ENCODE data around the gene DYNC2H1. TPM values are rescaled to one million over a fixed set of nuclear protein-coding genes. Genes with fewer than 3 reads are reported as not detected.

The DYNC2H1 gene
- total RNA-seq, 1 experiment from 2014 or later: 47.8 TPM

DNA sequence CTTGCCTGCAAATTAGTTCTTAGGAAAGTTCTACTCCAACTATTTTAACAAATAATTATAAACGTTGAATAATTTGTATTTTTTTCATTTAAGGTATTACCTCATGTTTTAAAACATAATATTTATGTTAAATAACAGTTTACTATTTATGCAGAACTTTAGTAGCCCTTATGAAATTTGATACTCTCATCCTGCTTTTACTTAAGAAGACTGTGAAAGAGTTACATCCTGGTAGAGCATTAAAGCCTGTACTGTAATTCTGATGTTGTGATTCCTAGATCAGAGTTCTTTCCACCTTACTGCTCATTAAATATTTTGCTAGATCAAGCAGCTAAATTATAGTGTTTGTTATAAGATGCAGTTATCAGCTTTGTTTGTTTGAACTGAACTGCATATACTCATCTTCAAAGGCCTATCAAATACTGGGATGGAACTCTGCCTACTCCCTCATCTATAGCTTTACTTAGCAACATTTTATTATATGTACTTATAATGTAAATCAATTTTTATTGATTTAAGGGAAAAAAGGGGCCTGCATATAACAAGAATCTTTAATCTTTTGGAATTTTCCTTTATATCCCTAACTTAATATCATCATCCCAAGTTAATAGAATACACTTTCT is 304.2 kb downstream of the DYNC2H1 start:
- in situ Hi-C loops (cut with HindIII; ENCODE audit: low sequenced_read_pairs): no loop called here
- no peak for DNase-seq (ENCODE audit: low spot score)

DNA sequence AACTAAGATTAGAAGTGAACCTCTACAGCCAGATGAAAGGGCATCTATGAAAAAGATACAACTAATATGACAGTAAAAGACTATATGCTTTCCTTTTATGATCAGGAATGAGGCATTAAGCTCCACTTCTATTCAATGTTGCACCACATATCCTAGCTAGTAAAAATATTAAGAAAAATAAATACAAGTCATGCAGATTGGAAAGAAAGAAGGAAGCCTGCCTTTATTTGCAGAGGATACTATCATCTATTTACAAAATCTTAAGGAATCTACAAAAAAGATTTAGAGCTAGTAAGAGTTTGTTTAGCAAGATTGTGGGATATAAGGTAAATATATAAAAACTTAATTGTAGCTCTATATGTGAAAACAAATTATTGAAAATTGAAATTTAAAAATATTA is 308.8 kb downstream of the DYNC2H1 start:
- no peak for DNase-seq (ENCODE audit: low spot score)
- in situ Hi-C loops (cut with HindIII; ENCODE audit: low sequenced_read_pairs): no loop called here

DNA sequence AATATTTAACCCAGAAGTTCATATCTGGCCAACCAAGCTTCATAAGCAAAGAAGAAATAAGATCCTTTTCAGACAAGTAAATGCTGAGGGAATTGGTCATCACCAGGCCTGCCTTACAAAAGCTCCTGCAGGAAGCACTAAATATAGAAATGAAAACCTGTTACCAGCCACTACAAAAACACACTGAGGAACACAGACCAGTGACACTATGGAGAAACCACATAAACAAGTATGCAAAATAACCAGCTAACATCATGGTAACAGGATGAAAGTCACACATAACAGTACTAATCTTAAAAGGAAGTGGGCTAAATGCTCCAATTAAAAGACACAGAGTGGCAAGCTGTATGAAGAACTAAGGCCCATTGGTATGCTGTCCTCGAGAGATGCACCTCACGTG is 311.4 kb downstream of the DYNC2H1 start:
- in situ Hi-C loops (cut with HindIII; ENCODE audit: low sequenced_read_pairs): no loop called here

DNA sequence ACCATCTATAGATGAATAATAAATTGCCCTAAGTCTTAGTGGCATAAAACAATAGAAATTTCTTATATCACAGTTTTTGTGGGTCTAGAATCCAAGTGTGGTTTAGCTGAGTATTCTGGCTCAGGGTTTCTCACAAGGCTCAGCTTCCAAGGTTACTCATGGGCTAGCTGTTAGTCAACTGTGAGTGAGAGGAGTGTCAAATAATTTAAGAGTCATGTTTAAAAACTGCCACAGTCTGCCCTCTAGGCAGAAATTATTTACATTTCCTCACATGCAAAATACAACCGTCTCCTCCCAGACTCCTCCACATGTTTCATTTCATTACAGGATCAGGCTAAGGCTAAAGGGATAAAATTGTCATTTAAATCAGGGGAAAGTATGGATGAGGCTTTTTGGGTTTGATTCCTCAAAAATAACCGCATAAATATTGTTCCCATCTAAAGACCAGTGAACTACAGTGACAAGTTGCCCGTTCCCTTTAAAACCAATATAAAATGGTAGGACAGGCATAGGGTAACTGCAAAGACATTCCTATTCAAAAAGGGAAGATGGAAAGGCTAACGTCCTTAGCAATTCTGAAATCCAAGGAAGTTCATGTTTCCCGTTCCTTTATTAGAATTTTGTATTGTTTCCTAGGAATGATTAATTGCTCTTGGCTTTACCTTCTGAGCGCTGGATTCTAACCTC is 324.3 kb downstream of the DYNC2H1 start:
- in situ Hi-C loops (cut with HindIII; ENCODE audit: low sequenced_read_pairs): no loop called here
- no peak for DNase-seq (ENCODE audit: low spot score)

More for the DNA sequence above, 311.4 kb downstream of the DYNC2H1 start:
- DNase-seq (ENCODE audit: low spot score): no peak

DNA sequence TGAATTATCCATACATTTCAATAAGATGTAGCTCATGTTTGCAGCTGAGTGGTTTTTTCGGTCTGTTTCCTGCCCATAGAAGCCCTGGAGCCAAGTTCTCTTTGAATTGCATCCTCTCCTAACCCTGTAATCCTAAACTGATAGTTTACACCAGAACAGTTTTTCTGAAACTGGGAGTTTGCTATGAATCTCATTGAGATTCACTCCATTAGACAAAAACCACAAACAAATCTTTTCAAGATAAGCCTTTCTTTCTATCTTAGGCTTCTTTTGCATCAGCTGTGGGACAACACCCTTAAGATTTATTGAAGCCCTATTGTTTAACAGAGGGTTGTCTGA is 324.8 kb downstream of the DYNC2H1 start:
- in situ Hi-C loops (cut with HindIII; ENCODE audit: low sequenced_read_pairs): no loop called here
- DNase-seq (ENCODE audit: low spot score): no peak

DNA sequence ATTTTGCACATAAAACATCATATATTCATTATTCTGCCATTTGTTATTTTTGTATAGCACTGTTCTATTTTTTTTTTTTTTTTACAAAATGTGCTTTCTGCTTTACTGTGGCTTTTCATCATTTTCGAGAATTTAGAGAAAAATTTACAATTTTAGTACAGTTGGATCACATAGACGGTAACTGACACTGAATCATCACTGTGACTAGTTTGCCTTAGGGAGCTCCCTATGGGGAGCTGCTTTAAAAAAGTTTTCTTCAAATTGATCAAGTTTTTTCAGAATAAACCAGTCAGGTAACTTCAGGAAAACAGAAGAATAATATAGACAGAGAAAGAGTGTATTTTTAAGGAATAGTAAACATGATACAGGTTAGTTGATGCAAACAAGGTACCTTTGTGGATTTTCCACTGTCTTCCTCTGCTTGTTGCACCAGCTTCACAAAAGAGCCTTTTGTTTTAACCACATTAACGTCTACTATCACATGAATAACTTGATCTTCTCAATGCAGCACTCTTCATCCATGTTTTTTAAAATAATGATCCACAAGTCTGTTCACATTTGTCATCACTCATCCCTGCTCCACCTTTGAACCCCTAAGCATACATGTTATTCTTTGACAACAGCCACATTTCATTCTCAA is 327.0 kb downstream of the DYNC2H1 start:
- DNase-seq (ENCODE audit: low spot score): no peak
- in situ Hi-C loops (cut with HindIII; ENCODE audit: low sequenced_read_pairs): no loop called here

DNA sequence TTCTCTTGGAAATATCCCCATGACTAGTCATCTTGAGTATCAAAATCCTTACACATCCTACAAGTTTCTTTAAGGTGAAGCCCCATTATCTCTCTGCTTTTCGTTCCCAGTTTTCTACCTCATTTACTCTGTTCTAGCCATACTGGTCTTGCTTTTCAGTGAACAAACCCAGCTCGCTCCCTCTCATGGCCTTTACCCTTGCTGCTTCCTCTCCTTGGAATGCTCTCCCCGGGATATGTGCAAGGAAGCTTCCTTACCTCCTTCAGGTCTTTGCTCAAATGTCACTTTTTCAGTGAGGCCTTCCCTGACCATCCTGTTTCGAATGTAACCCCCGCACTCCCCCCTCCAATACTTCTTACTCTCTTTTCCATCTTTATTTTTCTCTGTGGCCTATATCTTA is 331.8 kb downstream of the DYNC2H1 start:
- in situ Hi-C loops (cut with HindIII; ENCODE audit: low sequenced_read_pairs): no loop called here
- no peak for DNase-seq (ENCODE audit: low spot score)

DNA sequence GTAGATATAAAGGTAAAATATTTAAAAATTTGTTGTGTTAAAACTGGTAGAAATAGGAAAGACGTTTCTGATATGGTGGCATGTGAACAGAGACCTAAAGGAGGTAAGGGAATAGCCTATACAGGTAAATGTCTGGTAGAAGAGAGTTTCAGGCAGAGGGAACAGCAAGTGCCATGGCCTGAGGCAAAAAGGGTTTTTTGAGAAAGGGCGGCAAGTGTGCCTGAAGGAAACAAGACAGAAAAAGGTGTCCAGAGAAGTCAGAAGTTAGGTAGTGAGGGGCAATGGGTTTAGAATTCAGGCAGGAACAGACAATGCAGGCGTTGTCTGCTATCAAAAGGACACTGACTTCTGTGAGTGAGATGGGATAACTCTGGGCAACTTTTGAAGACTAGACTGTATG is 339.7 kb downstream of the DYNC2H1 start:
- in situ Hi-C loops (cut with HindIII; ENCODE audit: low sequenced_read_pairs): no loop called here
- DNase-seq (ENCODE audit: low spot score): no peak

DNA sequence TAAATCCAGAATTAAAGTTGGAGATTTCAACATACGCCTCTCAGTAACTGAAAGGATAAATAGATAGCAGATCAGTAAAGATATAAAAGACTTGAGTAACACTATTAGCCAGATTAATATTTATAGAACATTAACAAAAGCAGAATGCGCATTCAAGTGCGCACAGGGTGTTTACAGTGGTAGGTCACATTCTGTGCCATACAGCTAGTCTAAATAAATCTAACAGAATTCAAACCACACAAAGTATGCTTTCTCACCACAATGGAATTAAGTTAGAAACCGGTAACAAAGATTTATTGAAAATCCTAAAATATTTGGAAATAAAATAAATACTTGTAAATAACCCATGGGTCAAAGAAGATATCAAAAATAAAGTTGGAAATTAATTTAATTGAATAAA is 341.0 kb downstream of the DYNC2H1 start:
- in situ Hi-C loops (cut with HindIII; ENCODE audit: low sequenced_read_pairs): no loop called here

DNA sequence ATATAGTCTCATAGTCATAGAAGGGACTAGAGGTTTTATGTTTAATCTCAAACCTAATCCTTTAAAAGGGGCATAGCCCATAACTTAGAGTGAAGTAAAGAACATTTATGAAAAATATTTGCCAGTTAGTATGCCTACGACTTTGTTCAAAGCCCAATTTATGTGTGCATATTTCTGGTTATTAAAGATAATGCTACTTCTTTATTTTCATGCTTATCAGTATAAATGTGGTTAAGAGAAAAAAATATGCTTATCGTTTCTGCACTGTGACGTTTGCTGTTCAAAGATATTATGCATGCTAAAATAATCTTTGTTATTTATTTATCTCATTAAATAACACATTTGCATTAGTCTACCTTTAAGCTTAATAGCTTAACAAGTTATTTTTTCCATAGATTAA is 343.9 kb downstream of the DYNC2H1 start:
- no peak for DNase-seq (ENCODE audit: low spot score)
- in situ Hi-C loops (cut with HindIII; ENCODE audit: low sequenced_read_pairs): no loop called here

More for the DNA sequence above, 341.0 kb downstream of the DYNC2H1 start:
- no peak for DNase-seq (ENCODE audit: low spot score)

DNA sequence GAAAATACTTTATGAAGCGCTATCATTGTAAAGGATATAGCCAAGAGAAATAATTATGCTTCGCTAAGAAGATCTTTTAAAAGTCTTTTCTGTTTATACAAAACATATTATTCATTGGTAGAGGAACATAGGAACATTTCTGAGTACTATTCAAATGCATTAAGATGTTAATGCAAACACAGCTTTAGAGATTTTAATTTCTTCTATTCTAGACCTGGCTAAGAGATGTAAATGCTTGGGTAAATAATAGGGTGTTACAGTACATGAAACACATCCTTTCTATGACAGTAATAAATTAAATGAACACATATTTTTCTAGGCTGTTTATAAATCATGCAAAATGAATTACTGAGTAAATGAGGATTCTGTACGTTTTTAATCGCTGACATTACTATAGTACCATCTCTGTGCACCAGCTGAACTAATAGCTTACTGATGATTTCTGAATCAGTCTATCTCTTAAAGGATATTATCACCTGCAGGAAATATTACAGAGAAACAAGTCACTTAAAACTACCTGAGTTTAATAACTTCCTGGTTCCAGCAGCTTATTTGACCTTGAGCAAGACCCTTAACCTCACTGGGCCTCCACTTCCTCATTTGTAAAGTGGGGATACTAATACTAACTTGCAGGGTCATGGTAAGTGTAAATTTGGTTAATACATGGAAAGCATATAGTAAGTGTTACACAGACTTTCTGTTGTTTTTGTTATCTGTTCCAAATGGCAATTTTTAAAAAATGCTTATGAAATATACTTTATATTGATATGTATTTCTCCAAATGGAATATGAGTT is 344.9 kb downstream of the DYNC2H1 start:
- DNase-seq (ENCODE audit: low spot score): no peak
- in situ Hi-C loops (cut with HindIII; ENCODE audit: low sequenced_read_pairs): no loop called here

DNA sequence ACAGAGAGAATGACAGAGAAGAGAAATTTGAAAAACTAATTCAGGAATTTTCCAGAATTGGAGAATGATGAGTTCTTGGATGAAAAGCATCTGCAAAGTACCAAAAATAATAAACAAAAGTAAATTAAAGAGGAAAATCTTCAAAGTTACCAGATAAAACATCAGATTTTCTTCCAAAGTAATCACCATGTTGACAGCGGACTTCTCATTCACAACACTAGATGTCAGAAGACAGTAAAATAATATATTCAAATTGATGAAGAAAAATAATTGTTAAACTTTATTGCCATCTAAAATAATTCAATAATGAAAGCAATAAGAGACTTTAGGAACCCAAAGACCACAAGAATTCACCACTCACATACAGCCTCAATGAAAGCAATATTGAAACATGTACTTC is 355.2 kb downstream of the DYNC2H1 start:
- in situ Hi-C loops (cut with HindIII; ENCODE audit: low sequenced_read_pairs): no loop called here
- DNase-seq (ENCODE audit: low spot score): no peak

DNA sequence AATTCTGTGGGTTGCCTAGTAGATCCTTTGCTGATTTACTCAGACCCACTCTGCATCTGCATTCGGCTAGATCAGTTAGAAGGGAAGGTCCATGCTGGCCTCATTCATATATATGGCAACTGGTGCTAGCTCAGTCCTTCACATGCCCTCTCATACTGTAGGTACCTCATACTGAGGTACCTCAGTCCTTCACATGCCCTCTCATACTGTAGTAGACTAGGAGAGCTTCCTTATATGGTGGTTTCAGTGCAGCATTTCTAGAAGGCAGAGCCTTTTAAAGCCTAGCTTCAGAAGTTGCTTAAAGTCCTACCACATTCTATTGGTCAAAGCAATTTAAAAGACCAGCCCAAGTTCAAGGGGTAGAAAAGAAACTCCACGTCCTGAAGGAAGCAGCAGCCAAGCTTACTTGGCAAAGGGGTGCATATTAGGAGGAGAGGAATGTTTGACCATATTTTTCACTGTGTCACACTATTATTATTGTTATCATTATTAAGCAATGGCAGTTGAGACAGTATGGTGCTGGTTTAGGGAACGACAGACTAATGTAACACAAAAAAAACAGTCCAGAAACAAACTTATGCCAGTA is 356.4 kb downstream of the DYNC2H1 start:
- in situ Hi-C loops (cut with HindIII; ENCODE audit: low sequenced_read_pairs): no loop called here
- no peak for DNase-seq (ENCODE audit: low spot score)

DNA sequence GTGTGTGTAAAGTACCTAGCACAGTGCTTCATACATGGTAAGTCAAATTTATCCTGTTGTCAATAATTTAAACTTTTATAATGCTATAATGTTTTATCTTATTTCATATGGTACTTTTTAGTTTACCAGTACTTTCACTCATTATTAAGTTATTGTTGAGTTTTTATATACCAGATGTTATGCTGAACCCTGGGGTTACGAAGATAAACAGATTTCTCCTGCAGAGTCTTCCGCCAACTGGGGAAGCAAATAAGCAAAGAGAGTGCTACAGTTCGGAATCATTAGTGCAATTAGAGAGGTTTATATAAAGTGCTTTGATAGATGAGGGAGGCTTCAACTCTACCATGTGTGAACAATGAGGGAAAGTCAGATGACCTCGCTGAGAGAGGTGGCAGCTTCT is 362.3 kb downstream of the DYNC2H1 start:
- in situ Hi-C loops (cut with HindIII; ENCODE audit: low sequenced_read_pairs): no loop called here
- no peak for DNase-seq (ENCODE audit: low spot score)

DNA sequence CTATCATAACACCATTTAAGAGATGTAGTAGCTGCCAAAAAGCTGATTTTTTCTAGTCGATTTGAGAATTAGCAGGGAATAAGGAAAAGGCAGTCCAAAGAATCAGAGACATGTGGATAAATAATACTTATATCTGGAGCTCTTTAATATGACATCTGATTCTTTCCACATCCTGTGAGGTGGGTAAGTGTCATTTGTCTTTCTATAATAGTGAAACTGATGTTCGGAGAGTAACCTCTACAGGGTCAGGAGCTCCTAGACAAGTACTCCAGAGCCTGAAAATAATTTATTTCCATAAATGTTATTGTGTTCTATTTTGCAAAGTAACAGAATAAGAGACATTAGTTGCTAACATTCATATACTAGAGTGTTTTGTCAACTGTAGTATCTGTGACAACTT is 367.6 kb downstream of the DYNC2H1 start:
- in situ Hi-C loops (cut with HindIII; ENCODE audit: low sequenced_read_pairs): no loop called here
- DNase-seq (ENCODE audit: low spot score): no peak

DNA sequence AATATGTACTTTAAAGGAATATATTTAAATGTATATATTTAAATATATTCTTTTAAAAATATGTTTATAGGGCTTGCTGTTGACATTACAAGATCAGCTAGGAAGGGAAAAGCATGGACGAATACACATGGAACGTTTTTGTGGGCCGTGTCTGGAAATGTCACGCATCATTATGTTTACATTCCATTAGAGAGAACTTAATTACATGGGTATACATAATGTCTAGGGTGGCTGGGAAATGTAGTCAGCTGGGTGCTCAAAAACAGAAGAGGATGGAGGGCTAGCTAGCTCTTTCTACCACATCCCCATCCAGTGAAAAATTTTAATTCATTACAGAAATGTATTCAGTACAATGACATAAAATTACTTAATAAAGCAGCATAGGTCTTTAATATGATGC is 371.2 kb downstream of the DYNC2H1 start:
- in situ Hi-C loops (cut with HindIII; ENCODE audit: low sequenced_read_pairs): no loop called here
- DNase-seq (ENCODE audit: low spot score): no peak

DNA sequence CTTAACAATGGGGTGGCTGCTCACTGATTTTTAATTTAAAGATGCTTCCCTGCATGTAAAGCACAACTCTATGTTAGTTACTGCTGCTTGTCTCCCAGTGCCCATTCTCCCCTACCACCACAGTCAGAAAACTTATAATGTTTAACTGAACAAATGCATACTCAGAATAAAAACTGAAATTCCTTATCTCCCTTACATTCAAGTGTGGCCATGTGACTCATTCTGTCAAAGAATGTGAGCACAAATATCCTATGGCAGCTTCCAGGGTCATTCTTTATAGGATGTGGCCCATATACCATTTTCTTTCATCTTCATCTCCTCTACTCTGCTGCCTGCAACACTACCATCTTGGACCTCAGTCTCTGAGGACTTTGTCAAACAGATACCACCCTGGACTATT is 374.8 kb downstream of the DYNC2H1 start:
- in situ Hi-C loops (cut with HindIII; ENCODE audit: low sequenced_read_pairs): no loop called here
- no peak for DNase-seq (ENCODE audit: low spot score)

DNA sequence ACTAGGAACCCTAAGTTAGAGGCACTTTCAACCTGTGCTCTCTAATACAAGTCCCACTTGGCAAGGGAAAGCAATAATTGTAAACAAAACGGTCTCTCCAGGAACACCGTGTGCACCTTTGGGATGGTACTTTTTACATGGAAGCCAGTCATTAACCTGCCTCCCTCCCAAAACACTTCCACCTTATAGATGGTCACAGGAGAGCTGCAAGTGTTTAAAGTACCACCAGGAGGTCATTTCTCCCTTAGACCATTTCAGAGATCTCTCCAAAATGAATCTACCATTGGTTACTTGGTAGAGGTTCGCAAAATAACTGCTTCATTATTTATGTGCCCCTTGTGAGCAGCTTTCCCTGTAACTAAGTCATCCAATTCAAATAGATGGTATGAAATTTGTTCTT is 375.3 kb downstream of the DYNC2H1 start:
- no peak for DNase-seq (ENCODE audit: low spot score)
- in situ Hi-C loops (cut with HindIII; ENCODE audit: low sequenced_read_pairs): no loop called here

DNA sequence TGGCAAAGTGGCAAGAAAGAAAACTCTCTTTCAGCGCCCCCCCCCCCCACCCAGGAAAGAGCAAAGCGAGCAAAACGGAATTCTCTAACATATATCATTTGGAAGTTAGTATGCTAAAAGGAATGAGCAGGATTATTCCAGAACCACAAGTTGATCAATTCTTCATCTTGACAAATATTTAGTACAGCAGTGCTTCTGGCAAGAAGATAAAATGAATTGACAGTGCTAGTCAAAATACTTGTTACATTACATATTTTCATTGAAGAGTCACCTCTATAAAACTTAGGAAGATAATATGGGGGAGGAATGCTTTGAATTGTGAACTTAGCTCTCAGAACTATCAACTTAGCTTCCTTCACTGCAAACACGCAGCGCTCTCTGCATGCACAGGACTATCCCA is 377.4 kb downstream of the DYNC2H1 start:
- in situ Hi-C loops (cut with HindIII; ENCODE audit: low sequenced_read_pairs): no loop called here
- no peak for DNase-seq (ENCODE audit: low spot score)

DNA sequence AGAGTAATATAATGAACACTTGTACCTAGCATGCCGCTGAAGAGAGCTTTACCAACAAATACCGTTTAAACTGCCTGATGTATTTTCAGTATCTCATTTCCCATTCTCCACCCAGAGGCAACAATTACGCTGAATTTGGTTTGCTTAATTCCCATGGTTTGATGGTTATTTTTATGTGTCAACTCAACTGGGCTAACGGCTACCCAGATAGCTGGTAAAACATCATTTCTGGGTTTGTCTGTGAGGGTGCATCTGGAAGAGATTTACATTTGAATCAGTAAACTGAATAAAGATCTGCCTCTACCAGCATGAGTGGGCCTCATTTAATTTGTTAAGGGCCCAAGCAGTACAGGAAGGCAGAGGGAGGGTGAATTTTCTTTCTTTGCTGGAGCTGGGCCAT is 377.9 kb downstream of the DYNC2H1 start:
- no peak for DNase-seq (ENCODE audit: low spot score)
- in situ Hi-C loops (cut with HindIII; ENCODE audit: low sequenced_read_pairs): no loop called here

Data from G401 (cell line).